Measurements from ENCODE around the gene P2RX3.
A peak's percentile ranks its signal among the peaks of the same experiment; 100 is the strongest.

P2RX3 gene

DNA sequence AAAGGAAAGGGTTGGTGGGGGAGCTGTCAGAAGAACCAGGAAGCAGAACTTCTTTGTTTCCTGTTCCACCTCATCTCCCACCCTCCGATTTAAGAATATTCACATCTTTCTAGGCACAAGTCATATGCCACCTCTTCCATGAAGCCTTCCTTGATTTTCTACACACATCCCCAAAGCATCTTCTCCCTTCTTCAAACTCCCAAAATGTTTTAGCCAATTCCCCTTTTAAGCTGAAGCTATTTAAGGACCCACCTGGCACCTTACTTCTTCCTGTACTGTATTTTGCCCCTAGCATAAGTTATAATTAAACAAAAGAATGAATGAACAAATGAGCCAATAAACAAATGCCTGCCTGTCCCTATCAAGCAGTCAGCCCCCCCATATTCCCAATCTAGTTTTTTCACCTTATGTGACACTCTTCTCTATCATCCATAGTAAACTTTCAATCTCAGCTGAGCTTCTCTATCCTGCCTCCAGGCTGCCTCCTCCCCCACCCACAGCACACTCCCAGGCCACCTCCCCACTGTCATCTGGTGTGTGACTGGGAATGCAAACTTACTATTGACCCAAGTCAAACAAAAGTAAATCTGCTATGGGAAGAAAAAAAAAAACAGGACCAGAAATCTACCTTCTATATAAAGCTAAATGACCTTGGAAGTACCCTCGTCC, 17.3 kb upstream of the P2RX3 start:
- Histone ChIP-seq H3K27me3 (ENCODE audit: insufficient read depth, low read length, poor library complexity) (no peaks in the 10 kb centered on the region), H2AFZ (ENCODE audit: low read depth, low read length) (no peak overlapping the region), H3K36me3 (ENCODE audit: insufficient read depth, low read length) (peaks cover 36% of the 10 kb centered on the region), H3K9me3 (ENCODE audit: insufficient read depth, low read length, severe bottlenecking) (no peaks in the 10 kb centered on the region), H3K4me1 (ENCODE audit: insufficient read depth, low read length) (peaks cover 31% of the 10 kb centered on the region), H3K79me2 (ENCODE audit: insufficient read depth, low read length) (peaks cover 17% of the 10 kb centered on the region), H3K4me3 (ENCODE audit: low read depth in 1 of 2, low read length in 2 of 2) (no peak overlapping the region), H3K9ac (ENCODE audit: low read depth, low read length) (no peak overlapping the region), H3K27ac (ENCODE audit: low read length) (no peak overlapping the region), H4K20me1 (ENCODE audit: insufficient read depth, low read length) (peaks cover 22% of the 10 kb centered on the region), H3K4me2 (ENCODE audit: insufficient read depth, low read length) (no peak overlapping the region)
- no peak for TF ChIP-seq EZH2 (IDR thresholded peaks at IDR 0.05; ENCODE audit: borderline replicate concordance, low read depth, low read length, severe bottlenecking)
- TF ChIP-seq, protein P1, sequence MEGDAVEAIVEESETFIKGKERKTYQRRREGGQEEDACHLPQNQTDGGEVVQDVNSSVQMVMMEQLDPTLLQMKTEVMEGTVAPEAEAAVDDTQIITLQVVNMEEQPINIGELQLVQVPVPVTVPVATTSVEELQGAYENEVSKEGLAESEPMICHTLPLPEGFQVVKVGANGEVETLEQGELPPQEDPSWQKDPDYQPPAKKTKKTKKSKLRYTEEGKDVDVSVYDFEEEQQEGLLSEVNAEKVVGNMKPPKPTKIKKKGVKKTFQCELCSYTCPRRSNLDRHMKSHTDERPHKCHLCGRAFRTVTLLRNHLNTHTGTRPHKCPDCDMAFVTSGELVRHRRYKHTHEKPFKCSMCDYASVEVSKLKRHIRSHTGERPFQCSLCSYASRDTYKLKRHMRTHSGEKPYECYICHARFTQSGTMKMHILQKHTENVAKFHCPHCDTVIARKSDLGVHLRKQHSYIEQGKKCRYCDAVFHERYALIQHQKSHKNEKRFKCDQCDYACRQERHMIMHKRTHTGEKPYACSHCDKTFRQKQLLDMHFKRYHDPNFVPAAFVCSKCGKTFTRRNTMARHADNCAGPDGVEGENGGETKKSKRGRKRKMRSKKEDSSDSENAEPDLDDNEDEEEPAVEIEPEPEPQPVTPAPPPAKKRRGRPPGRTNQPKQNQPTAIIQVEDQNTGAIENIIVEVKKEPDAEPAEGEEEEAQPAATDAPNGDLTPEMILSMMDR (IDR thresholded peaks at IDR 0.05; ENCODE audit: borderline replicate concordance, extremely low read depth, low read length, poor library complexity, severe bottlenecking): no peak
- DNase-seq: no peak
- no peak for ATAC-seq (ENCODE audit: insufficient read depth, low read depth)

DNA sequence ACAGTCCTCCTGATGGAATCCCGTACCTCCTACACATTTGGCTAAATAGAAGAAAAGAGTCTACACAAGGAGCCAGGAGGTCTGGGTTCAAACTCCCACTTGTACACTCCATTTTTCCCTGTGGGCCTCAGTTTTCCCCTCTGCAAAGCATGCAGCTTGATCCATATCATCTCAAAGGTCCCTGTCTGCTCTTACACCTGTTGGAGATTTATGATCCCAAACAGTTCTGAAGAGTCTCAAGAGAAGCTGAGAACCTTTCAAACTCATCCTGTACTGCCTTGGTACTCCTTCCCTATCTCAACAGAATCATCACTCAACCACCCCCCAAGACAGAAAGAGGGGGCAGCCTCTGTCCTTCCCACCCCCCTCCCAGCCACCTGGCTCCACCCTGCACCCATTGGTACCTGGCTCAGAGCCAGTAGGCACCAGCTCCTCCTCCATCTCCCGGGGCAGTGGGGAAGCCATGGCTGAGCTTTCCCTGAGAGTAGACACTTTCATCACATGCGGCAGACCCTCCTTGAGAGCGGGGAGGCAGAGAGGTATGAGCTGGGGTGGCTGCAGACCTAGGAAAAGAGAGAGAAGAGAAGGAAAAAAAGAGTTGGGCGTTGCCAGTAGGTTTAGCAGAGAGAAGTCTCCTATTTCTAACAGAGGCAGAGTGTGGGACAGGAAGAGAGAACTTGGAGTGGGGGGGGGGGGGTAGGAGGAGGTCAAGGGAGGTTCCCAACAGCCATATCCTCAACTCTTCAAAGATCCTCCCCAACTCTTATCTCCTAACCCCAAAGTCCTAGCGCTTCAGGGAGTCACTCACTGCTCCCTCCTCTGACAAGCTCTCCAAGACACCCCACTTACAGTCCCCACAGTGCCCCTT, 16.5 kb upstream of the P2RX3 start:
- ATAC-seq (ENCODE audit: insufficient read depth, low read depth) (no peak), DNase-seq (no peak)
- Histone ChIP-seq H3K79me2 (ENCODE audit: insufficient read depth, low read length) (peaks cover 17% of the 10 kb centered on the region), H3K4me3 (ENCODE audit: low read depth in 1 of 2, low read length in 2 of 2) (no peak overlapping the region), H3K4me2 (ENCODE audit: insufficient read depth, low read length) (no peak overlapping the region; the same call in 1 of the 2 replicates), H3K27me3 (ENCODE audit: insufficient read depth, low read length, poor library complexity) (no peaks in the 10 kb centered on the region), H3K36me3 (ENCODE audit: insufficient read depth, low read length) (peaks cover 38% of the 10 kb centered on the region), H3K27ac (ENCODE audit: low read length) (no peak overlapping the region), H4K20me1 (ENCODE audit: insufficient read depth, low read length) (peaks cover 22% of the 10 kb centered on the region), H3K9ac (ENCODE audit: low read depth, low read length) (no peak overlapping the region), H2AFZ (ENCODE audit: low read depth, low read length) (no peak overlapping the region), H3K9me3 (ENCODE audit: insufficient read depth, low read length, severe bottlenecking) (no peaks in the 10 kb centered on the region), H3K4me1 (ENCODE audit: insufficient read depth, low read length) (peaks cover 39% of the 10 kb centered on the region)
- TF ChIP-seq, protein P1 (IDR thresholded peaks at IDR 0.05; ENCODE audit: borderline replicate concordance, extremely low read depth, low read length, poor library complexity, severe bottlenecking): no peak
- no peak for TF ChIP-seq EZH2 (IDR thresholded peaks at IDR 0.05; ENCODE audit: borderline replicate concordance, low read depth, low read length, severe bottlenecking)

DNA sequence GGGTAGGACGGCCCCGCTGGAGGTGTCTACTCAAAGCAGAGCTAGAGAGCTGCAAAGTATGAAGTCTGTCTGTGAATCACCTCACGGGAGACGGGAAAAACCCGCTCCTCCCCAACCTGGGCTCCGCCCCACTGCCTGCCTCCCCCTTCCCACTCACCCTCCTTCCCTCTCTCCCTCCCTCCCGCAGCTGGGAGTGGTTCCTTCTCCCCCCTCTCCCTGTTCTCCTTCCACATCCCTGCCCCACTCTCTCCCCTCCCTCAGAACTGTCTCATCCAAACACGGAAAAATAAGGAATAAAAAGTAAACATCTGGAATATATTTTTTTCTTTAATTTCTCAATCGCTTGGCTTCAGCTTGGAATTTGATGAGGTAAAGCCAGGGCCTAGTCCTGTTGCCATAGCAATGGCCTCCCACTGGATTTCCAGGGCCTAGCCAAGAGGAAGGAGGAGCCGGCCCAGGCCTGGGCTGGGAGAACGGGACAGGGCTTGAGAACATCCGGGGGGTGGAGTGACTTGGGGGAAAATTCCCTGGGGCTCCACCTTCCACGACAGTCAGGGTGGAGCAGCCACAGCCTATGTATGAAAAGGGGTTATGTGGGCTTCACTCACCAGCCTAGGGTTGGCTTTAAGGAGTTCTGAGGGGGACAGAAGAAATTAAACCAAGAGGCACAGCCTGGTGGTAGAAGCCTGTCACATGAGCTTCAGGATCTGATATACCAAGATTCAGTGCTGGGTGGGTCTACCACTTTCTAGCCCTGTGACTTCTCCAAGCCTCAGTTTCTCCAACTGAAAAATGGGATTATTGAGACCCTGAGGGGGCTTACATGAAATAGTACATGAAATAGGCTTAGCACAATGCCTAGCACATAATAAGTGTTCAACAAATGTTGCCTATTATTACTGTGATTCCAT, 15.6 kb upstream of the P2RX3 start:
- Histone ChIP-seq H4K20me1 (ENCODE audit: insufficient read depth, low read length) (peaks cover 22% of the 10 kb centered on the region), H3K4me2 (ENCODE audit: insufficient read depth, low read length) (peak overlapping the region; percentile 70; the same call in 1 of the 2 replicates), H3K36me3 (ENCODE audit: insufficient read depth, low read length) (peaks cover 38% of the 10 kb centered on the region), H2AFZ (ENCODE audit: low read depth, low read length) (no peak overlapping the region), H3K79me2 (ENCODE audit: insufficient read depth, low read length) (peaks cover 17% of the 10 kb centered on the region), H3K27ac (ENCODE audit: low read length) (no peak overlapping the region), H3K4me1 (ENCODE audit: insufficient read depth, low read length) (peaks cover 48% of the 10 kb centered on the region), H3K9ac (ENCODE audit: low read depth, low read length) (no peak overlapping the region), H3K4me3 (ENCODE audit: low read depth in 1 of 2, low read length in 2 of 2) (no peak overlapping the region), H3K9me3 (ENCODE audit: insufficient read depth, low read length, severe bottlenecking) (no peaks in the 10 kb centered on the region), H3K27me3 (ENCODE audit: insufficient read depth, low read length, poor library complexity) (no peaks in the 10 kb centered on the region)
- TF ChIP-seq EZH2 (IDR thresholded peaks at IDR 0.05; ENCODE audit: borderline replicate concordance, low read depth, low read length, severe bottlenecking): no peak
- TF ChIP-seq, protein P1 (IDR thresholded peaks at IDR 0.05; ENCODE audit: borderline replicate concordance, extremely low read depth, low read length, poor library complexity, severe bottlenecking): no peak
- no peak for ATAC-seq (ENCODE audit: insufficient read depth, low read depth)
- DNase-seq: no peak
